Smooth muscle cell of the brain vasculature (primary cell): ENCODE results near the gene CSPG5.

Experiments used
- DNase-seq: peaks from one replicate; pipeline ENCODE4 v3.0.0-alpha.2; 2012; ENCODE audit warnings: low read depth, low spot score

The CSPG5 gene

GRCh38 chr3:47586746-47587145 lies 8.1 kb upstream of the CSPG5 start:
- no peak for DNase-seq

- DNase-seq, result no peak
These were observed 4.8 kb upstream of the CSPG5 start for GRCh38 chr3:47583320-47584075.

DNA sequence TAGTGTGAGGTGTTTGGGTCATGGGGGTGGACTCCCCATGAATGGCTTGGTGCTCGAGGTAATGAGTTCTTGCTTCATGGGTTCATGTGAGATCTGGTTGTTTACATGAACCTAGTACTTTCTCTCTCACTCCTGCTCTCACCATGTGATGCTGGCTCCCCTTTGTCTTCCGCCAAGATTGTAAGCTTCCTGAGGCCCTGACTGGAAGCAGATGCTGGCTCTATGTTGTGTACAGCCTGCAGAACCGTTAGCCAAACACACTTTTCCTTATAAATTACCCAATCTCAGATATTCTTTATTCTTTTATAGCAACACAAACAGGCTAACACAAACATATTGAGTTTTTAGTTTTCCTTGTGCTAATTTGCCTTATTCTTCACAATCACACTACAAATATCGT lies 3.2 kb upstream of the CSPG5 start:
- no peak for DNase-seq

DNA sequence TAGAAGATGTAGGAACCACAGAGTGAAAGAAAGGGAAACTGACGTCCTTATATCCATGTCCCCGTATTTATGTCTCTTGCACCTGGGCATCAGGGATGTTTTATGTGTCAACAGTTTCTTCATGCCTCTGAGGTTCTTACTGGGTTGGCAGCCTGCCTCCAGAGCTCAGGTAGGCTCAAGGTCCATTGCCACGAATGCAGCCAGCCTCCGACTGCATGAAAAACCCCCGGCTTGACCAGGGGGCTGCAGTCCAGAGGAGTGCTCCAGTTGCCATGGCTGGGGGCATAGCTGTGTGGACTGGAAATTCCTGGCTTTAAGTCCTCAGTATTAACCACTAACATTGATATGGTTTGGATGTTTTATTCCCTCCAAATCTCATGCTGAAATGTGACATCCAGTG lies 2.8 kb upstream of the CSPG5 start:
- DNase-seq, result no peak

DNA sequence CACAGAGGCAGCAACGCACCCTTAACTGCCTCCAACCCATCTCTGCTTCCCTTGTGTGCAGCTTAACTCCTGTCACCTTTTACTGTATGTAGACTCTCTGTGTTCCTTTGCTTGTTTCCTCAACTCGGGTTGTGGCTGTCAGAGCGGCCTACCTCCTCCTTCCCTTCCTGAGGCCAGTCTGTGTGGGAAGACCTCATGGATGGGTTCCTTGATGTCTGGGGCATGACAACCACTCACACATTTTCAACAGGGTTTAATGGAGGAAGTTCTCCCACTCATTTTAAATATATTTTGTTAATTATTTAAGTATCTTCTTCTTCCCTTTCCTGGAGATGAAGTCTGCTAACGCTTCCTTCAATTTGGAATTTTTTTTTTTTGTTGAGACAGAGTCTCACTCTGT lies 1.8 kb upstream of the CSPG5 start:
- DNase-seq, result no peak

DNA sequence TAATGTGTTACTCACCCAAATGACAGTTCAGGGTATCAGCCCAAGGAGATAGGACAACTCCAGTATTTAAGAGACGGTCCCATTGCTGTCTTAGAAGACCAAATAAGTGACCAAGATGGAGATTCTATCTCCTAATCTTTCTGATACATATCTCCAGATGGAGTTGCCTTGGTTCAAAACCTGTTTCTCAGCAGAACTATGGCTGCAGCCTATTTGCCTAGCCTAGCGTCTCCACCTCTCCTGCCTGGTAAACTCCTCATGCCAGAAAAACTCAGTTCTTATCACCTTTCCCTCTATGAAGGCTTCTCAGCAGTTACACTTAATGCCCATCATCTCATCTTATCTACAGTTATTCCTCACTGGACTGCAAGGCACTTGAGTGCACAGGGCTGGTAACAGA lies 1.2 kb upstream of the CSPG5 start:
- no peak for DNase-seq

- no peak for DNase-seq
These were observed 489 bp downstream of the CSPG5 start for GRCh38 chr3:47578119-47578632.

DNA sequence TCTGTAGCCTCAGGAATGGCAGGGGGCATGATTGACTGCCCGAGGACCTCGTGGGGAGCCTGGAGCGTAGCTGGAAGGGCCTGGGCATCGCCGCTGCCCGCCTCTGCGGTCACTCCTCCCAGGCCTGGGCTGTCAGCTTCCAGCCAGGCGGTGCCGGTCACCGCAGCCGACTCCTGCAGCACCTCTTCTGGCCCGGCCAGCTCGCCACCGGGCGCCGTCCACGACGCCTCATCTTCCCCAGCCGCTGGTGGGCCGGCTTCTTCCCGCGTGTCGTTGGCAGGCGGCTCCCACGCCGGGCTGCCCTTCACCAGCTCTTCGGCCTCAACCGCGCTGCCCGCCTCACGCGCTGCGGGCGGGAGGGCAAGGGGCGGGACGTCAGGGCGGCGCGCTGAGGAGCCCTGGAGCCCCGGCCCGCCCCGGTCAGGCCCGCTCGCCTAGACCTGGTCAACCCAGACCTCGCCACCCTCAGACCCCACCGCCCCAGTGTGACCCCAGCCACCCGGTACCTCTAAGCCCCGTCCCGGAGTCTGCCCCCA lies 1.0 kb downstream of the CSPG5 start:
- DNase-seq, result no peak

DNA sequence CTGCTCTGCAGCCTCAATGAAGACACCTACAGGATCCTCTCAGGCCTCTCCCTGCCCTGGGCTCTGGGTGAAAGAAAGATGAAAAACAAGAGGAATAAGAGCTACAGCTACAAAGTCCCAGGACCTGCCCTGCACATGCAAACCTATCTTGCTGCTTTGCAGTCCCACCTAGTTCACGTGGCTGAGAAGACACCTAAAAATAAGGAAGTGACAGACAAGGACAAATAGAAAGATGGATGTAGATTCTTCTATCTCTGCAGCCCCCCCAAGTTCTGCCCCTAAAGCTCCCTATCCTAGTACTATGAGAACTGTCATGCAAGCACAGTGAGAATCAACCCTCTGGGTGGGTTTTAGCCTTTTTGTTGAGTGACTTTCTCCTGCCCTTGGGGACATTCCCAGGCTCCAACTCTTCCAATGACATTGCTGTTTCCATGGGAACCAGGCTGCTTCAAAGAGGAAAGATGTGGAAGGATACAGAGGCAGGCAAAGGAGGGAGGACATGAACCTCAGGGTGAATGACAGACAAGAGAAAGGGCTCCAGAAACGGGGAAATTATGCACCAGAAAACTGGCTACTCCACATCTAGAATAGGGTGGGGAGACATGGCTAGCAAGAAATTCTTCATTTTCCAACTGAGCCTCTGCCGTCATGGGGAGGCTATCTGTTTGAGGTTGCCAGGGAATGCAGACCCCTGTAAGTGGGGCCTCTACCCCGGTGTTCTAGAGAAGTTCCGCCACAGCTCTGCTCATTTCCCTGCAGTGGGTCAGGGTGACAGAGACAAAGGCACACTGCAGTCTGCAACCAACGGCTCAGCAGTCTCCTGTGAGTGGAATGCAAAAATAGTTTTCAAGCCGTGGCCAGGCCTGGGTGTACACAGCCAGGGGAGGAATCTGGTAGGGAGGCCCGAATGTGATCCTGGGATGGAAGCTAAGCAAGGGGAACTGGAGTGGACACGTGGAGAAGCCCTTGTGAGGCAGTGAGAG lies 5.2 kb downstream of the CSPG5 start:
- no peak for DNase-seq

- no peak for DNase-seq
These were observed 7.1 kb downstream of the CSPG5 start for GRCh38 chr3:47571391-47572175.

DNA sequence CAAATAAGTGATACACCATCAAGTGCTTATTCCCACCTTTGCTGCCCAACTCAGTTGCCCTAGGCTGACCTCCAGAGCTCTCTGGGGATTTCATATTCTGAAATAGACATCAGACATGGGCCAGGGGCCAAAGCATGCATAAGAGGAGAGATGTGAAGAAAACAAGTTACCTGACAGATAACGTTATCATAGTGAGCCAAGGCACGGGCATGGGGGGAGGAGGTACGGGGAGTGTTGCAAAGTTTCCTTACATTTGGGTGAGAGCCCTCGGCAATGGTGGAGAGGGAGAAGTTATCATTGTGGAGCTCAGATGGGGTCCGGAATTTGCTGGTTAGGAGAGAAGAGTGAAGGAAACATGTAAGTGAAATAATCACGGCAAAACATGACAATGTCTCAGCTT lies 9.8 kb downstream of the CSPG5 start:
- no peak for DNase-seq

DNA sequence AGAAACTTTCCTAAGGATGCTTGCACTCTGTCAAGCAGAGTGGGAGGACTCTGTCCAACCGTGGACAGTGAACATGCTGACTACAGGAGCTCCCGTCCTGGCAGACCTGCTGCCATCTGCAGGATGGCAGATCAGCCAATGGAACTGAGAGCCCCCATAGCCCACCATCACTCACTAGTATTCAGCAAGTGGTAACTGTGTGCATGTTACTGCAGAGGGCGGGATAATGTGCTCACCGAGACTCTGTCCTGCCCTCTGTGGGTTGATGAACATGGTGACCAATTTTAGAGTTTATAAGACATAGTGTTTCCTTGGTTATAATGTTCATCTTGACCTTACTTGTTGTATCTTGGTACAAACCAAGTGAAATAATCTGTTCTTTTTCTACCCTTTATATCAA lies 11.5 kb downstream of the CSPG5 start:
- DNase-seq, result no peak

- no peak for DNase-seq
These were observed 12.0 kb downstream of the CSPG5 start for GRCh38 chr3:47566667-47567066.

DNA sequence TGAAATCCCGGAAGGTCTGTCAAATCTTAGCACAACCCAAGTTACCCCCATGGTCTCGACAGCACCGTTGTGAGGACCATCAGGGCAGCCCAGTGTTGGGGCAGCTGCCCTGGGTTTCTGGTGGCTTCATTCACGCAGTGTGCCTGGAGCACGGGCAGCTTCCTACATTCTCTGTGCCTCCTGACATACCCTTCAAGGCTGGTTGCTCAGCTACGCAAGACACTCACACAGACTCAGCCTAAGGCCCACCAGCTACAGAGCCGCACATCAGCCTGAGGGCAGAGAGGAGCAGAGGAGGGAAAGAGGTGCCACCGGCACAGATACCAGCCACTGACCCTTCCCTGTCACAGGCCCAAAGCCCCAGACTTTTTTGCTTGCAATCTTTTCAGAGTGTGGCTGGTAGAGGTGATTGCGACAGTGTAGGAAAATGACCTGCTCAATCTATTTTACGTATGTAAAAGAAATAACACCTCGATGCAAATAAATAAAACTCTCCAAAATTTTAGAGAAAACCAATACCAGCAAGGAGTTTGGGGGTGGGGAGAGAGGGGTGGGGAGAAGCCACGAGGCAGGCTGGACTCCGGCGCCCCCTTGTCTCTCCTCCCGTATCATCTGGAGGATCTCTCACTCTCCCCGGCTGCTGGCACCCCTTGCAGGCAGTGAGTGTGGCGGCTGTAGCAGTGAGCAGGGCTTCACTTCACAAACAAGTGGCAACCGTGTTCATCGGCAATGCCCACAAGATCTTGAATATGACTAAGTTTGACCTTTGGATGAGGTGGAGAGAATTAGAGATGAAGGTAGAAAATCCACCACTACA lies 12.7 kb downstream of the CSPG5 start:
- no peak for DNase-seq

DNA sequence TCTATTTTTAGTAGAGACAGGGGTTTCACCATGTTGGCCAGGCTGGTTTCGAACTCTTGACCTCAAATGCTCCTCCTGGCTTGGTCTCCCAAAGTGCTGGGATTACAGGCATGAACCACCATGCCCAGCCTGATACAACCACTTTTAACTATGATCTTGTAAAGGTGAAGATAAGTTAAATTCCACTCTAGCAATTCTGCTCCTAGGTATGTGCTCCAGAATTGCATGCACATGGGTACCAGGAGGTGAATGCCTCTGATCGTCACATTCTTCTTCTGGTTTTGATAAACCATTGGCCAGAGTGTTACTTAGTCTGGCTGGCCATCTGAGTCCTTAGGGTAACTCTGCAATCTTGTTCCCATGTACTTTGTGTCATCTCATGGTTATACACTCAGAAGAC lies 22.3 kb downstream of the CSPG5 start:
- no peak for DNase-seq

GRCh38 chr3:47554335-47554734 lies 24.3 kb downstream of the CSPG5 start:
- DNase-seq, result no peak

- no peak for DNase-seq
These were observed 25.3 kb downstream of the CSPG5 start for GRCh38 chr3:47553407-47553806.

- no peak for DNase-seq
These were observed 36.0 kb downstream of the CSPG5 start for GRCh38 chr3:47542471-47543173.

DNA sequence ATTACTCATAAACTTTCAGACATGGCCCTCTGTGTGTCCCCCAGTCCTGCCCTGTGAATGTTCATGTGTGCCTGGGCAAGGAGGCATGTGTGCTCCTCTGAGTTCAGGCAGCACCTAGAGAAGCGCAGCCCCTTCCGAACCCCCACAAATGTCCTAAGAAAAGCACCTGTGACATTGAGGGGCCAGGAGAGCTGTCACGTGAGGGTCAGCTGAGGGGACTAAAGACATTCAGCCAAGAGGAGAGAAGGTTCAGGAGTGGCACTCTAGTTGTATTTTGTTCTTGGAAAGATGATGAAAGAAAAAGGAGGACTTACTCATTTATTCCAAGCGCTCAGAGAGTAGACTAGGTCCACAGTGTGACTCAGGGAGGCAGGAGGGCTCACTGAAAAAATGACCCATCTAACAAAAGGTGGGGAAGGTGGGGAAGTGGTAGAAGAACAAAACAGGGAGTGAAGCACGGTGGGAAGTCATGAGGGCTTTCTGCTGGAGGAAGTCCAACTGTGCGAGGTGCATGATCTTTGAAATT lies 37.0 kb downstream of the CSPG5 start:
- no peak for DNase-seq

- no peak for DNase-seq
These were observed 38.4 kb downstream of the CSPG5 start for GRCh38 chr3:47540281-47540680.
